Cardiac muscle cell (in vitro differentiated cells and primary cell): ENCODE measurements around the gene ZNF438. TPM values are rescaled to one million over a fixed set of nuclear protein-coding genes. Genes with fewer than 3 reads are reported as not detected.
"Not testable (repeated sequence)": the region's sequence is repeated elsewhere in the genome, so short reads cannot be mapped to it uniquely, and the experiment has no call there.

Experiments
- DNase-seq, 2 donors: peaks; one replicate each; pipeline versions ENCODE4 v3.0.0 to v3.0.0-alpha.2; 2010 to 2017; ENCODE audit warnings: low read depth in 1 of 2, low spot score in 1 of 2
- H3K27ac ChIP-seq: fragments of 200-600 bp; sonication (generic); 2 replicates; pipeline ENCODE4 v1.5.1; 2016
- H3K27me3 ChIP-seq: fragments of 200-600 bp; sonication (generic); 2 replicates; pipeline ENCODE4 v1.6.0; 2016; ENCODE audit warnings: control low read depth
- H3K36me3 ChIP-seq: fragments of 200-600 bp; sonication (generic); 2 replicates; pipeline ENCODE4 v1.5.1; 2016; ENCODE audit warnings: control low read depth
- H3K4me1 ChIP-seq: fragments of 200-600 bp; sonication (generic); 2 replicates; pipeline ENCODE4 v1.8.1; 2017; ENCODE audit warnings: low read depth, mild to moderate bottlenecking, mixed run types
- H3K4me3 ChIP-seq: fragments of 200-600 bp; sonication (generic); 2 replicates; pipeline ENCODE4 v1.5.1; 2016; ENCODE audit warnings: mild to moderate bottlenecking
- H3K9me3 ChIP-seq: fragments of 200-600 bp; sonication (generic); 2 replicates; pipeline ENCODE4 v1.5.1; 2017; ENCODE audit warnings: low read depth, mild to moderate bottlenecking, control low read depth
- CTCF ChIP-seq: IDR thresholded peaks from 2 replicates; pipeline ENCODE4 v1.5.1; 2012; ENCODE audit warnings: low read depth, mild to moderate bottlenecking, low read length
- polyA plus RNA-seq: library from polyadenylated mRNA; unstranded; fragments of >200 nt; fragmentation: Nextera tagmentation; extraction: Ambion mirVana; gene quantifications from 2 replicates; pipeline ENCODE4 v1.2.1, GENCODE V29; 2016
- total RNA-seq: library from RNA; depleted of rRNA; stranded (reverse); fragments of >200 nt; gene quantifications from 2 replicates; pipeline ENCODE4 v1.2.3, GENCODE V29; 2016

Gene ZNF438
- total and polyA plus RNA-seq, 2 experiments from 2014 or later = 2.9 to 6.0 TPM

- no peak for DNase-seq
- Histone ChIP-seq H3K9me3 (no peaks in the 10 kb centered on the region), H3K36me3 (no peaks in the 10 kb centered on the region), H3K27ac (no peak overlapping the region), H3K4me3 (no peak overlapping the region), H3K27me3 (no peaks in the 10 kb centered on the region), H3K4me1 (peaks cover 11% of the 10 kb centered on the region)
- no peak for TF ChIP-seq CTCF
Observed at GRCh38 chr10:30963992-30964930, 67.4 kb downstream of the ZNF438 start.

- Histone ChIP-seq H3K4me3 (no peak overlapping the region), H3K27ac (no peak overlapping the region), H3K27me3 (no peaks in the 10 kb centered on the region), H3K4me1 (peaks cover 7% of the 10 kb centered on the region), H3K36me3 (no peaks in the 10 kb centered on the region), H3K9me3 (no peaks in the 10 kb centered on the region)
- DNase-seq = no peak
- TF ChIP-seq CTCF = no peak
Observed at GRCh38 chr10:30962522-30962921, 69.1 kb downstream of the ZNF438 start.

- no peaks in the 10 kb centered on the region for H3K36me3 ChIP-seq
- no peak overlapping the region for H3K4me3 ChIP-seq
- no peak for DNase-seq
- H3K9me3 ChIP-seq = no peaks in the 10 kb centered on the region
- H3K27me3 ChIP-seq = no peaks in the 10 kb centered on the region
- TF ChIP-seq CTCF = no peak
- H3K27ac ChIP-seq = no peak overlapping the region
- H3K4me1 ChIP-seq = peaks cover 7% of the 10 kb centered on the region
Observed at GRCh38 chr10:30959836-30960210, 71.8 kb downstream of the ZNF438 start.

GRCh38 chr10:30949218-30949617 is 82.4 kb downstream of the ZNF438 start:
- H3K4me1 ChIP-seq, H3K36me3 ChIP-seq, DNase-seq, H3K27me3 ChIP-seq, H3K27ac ChIP-seq, H3K9me3 ChIP-seq, H3K4me3 ChIP-seq: not testable (repeated sequence)

- Histone ChIP-seq H3K27me3 (no peaks in the 10 kb centered on the region), H3K27ac (no peak overlapping the region), H3K4me1 (no peaks in the 10 kb centered on the region), H3K36me3 (no peaks in the 10 kb centered on the region), H3K9me3 (no peaks in the 10 kb centered on the region), H3K4me3 (no peak overlapping the region)
- TF ChIP-seq CTCF = no peak
- DNase-seq = no peak
Observed at GRCh38 chr10:30944005-30944404, 87.7 kb downstream of the ZNF438 start.

- DNase-seq = no peak
- H3K4me3 ChIP-seq = no peak overlapping the region
- H3K27me3 ChIP-seq = no peaks in the 10 kb centered on the region
- H3K4me1 ChIP-seq = no peaks in the 10 kb centered on the region
- H3K27ac ChIP-seq = no peak overlapping the region
- no peaks in the 10 kb centered on the region for H3K36me3 ChIP-seq
- no peaks in the 10 kb centered on the region for H3K9me3 ChIP-seq
- no peak for TF ChIP-seq CTCF
Observed at GRCh38 chr10:30943451-30943850, 88.2 kb downstream of the ZNF438 start.
